Measurements from ENCODE around the gene LRCH1. TPM values are rescaled to one million over a fixed set of nuclear protein-coding genes. Genes with fewer than 3 reads are reported as not detected.

The LRCH1 gene
- total and polyA plus RNA-seq, 4 donors: 13.4 to 19.0 (median 14.6) TPM

DNA sequence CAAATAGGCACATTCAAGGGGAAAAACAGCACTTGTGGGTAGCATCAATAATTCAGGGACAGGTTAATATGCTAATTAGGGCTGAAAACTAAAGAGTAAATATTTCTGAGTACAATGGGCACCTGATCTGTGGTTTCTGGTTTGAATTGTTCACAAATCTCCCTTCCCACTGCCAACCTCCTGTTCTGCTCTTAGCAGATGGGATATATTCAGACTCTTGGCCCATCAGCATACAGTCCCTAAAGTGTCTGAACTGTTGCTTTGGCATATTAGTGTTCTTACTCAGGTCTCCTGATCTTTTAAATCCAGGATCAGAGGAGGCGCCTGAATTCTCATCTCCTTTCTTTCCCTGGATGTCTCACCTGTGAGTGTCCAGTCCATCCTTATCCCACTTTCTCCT is 8.2 kb upstream of the LRCH1 start:
- no peaks in the 10 kb centered on the region for H3K27me3 ChIP-seq (ENCODE audit: control insufficient read depth, insufficient read depth, low read length)
- H3K36me3 ChIP-seq (ENCODE audit: control insufficient read depth, insufficient read depth, low read length): no peaks in the 10 kb centered on the region
- no peak overlapping the region for H3K27ac ChIP-seq (ENCODE audit: low read depth, low read length)
- DNase-seq (ENCODE audit: low read depth in 4 of 6, low spot score in 6 of 6): no peak
- no peaks in the 10 kb centered on the region for H3K9me3 ChIP-seq (ENCODE audit: control insufficient read depth, insufficient read depth, low read length)
- H3K4me1 ChIP-seq (ENCODE audit: control insufficient read depth, insufficient read depth, low read length): no peaks in the 10 kb centered on the region
- H3K4me3 ChIP-seq (ENCODE audit: low read depth, low read length): no peak overlapping the region
- 92% methylated on average over 1 of the region's 1 CpG for WGBS (ENCODE audit: insufficient coverage)

DNA sequence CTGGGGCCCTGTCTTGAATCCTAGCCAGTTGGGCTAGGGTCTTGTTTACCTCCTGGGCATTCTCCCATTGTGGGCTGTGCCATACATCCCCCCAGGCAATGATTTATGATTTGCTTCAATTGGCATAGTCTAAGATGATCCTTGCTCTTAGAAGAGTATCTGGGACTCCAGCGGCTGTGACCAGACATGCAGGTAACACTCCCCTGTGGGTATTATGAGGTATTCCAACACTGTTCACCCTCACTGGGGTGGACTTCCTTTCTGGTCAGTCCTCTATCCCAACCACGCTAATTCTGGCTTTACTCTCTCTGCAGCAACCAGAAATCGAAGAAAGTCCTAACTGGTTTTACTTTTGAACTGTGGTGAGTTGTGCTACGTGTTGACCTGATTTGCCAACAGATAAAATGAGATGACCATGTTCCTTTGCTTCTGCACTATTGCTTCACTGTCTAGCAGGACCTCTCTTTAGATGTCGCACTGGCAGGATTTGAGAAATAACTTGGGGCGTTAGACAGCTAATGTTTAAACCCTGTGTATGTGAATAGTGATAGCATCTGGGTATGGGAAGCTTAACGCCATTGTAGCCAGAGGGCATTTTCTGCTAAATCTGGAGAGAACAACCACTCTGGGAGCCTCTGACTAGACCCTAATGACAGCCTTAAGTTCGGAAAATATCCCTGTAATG is 6.7 kb upstream of the LRCH1 start:
- Histone ChIP-seq H3K4me3 (ENCODE audit: low read depth, low read length) (no peak overlapping the region), H3K27ac (ENCODE audit: low read depth, low read length) (no peak overlapping the region), H3K36me3 (ENCODE audit: control insufficient read depth, insufficient read depth, low read length) (no peaks in the 10 kb centered on the region), H3K9me3 (ENCODE audit: control insufficient read depth, insufficient read depth, low read length) (no peaks in the 10 kb centered on the region), H3K27me3 (ENCODE audit: control insufficient read depth, insufficient read depth, low read length) (no peaks in the 10 kb centered on the region), H3K4me1 (ENCODE audit: control insufficient read depth, insufficient read depth, low read length) (no peaks in the 10 kb centered on the region)
- DNase-seq (ENCODE audit: low read depth in 4 of 6, low spot score in 6 of 6): no peak
- 71% methylated on average over 4 of the region's 8 CpGs for WGBS (ENCODE audit: insufficient coverage)

DNA sequence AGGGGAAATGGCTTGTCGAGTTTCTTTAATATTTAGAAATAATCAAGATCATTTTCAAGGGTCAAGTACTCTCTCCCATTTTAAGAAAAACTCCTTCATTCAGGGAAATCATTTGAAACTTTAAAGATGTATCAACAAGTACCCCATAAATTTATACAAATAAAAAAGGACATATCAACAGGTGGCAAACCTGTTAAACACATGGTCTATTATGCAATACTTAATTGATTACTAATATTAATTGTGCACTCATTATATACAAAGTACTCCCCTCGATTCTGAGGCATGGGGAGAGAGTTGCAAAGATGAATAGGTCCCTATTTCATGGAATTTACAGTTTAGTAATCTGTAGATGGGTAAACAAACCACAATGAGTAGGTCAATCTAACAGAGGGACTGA is 2.1 kb upstream of the LRCH1 start:
- DNase-seq (ENCODE audit: low read depth in 4 of 6, low spot score in 6 of 6): no peak
- no peaks in the 10 kb centered on the region for H3K9me3 ChIP-seq (ENCODE audit: control insufficient read depth, insufficient read depth, low read length)
- H3K27ac ChIP-seq (ENCODE audit: low read depth, low read length): no peak overlapping the region
- H3K4me3 ChIP-seq (ENCODE audit: low read depth, low read length): no peak overlapping the region
- no peaks in the 10 kb centered on the region for H3K27me3 ChIP-seq (ENCODE audit: control insufficient read depth, insufficient read depth, low read length)
- no CpG with 5 or more reads among the region's 2 CpGs for WGBS (ENCODE audit: insufficient coverage)
- peaks cover 19% of the 10 kb centered on the region for H3K4me1 ChIP-seq (ENCODE audit: control insufficient read depth, insufficient read depth, low read length)
- no peaks in the 10 kb centered on the region for H3K36me3 ChIP-seq (ENCODE audit: control insufficient read depth, insufficient read depth, low read length)

DNA sequence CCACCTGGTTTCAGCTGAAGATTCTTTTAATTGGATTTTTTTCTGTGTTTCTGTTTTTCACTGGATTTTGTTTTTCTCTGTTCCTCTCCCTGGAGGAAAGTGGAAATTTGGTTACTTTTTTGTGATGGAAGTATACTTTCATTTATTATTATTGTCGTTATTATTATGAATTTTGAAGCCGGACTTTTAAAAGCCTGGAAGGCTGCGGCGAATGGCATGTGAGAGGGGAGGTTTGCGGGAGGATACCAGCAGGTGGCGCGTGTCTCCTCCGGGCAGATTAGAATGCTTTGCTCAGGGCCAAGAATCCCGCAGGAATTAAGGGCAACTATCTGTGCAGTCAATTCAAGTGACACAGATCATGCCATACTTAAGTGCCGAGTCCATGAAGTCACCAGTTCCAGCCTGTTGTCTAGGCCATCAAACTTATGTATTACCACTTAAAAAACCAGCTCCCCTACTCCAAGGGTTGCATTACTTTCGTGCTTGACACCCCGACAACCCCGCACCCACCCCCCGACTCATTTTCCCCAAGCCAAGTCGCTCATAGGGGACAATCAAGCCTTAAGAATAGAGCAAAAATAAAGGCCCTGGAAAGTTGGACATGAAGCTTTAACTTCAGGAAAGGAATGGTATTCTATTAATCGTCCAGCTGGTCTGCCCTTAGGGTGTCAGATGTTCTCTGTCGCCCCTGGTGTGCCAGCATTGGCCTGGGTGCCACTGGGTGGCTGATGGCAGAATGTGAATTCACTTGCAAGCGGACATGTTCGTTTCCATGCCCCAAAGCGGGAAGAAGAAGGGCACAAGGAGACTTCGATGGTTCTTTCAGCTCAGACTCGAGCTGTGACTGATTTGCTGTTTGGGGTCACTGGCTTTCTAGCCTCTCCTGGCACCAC is 1.3 kb upstream of the LRCH1 start:
- H3K27me3 ChIP-seq (ENCODE audit: control insufficient read depth, insufficient read depth, low read length): no peaks in the 10 kb centered on the region
- 26% methylated on average over 16 of the region's 22 CpGs for WGBS (ENCODE audit: insufficient coverage)

DNA sequence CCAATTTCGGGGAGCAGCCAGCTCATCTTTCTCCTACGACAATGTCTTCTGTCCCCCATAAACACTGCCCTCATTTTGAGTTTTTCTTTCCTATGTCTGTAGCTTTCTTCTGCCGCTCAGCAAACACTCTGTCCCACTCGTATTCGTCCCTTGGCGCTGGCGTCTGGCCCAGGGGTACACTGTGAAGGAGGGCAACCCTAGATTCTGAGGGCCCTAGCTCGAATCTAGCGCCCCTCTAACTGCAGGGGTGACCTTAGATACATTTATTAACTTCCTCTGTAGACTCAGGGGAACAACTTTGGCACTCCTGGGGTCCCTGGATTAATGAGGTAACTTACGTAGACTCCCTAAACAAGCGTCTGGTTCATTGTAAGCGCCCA is 677 bp upstream of the LRCH1 start:
- H3K4me1 ChIP-seq (ENCODE audit: control insufficient read depth, insufficient read depth, low read length): peaks cover 19% of the 10 kb centered on the region
- DNase-seq (ENCODE audit: low read depth in 4 of 6, low spot score in 6 of 6): peak in 2 of 6 donors; percentile 6 to 46

More for the DNA sequence above, 1.3 kb upstream of the LRCH1 start:
- Histone ChIP-seq H3K9me3 (ENCODE audit: control insufficient read depth, insufficient read depth, low read length) (no peaks in the 10 kb centered on the region), H3K4me3 (ENCODE audit: low read depth, low read length) (no peak overlapping the region), H3K27ac (ENCODE audit: low read depth, low read length) (no peak overlapping the region), H3K4me1 (ENCODE audit: control insufficient read depth, insufficient read depth, low read length) (peaks cover 19% of the 10 kb centered on the region), H3K36me3 (ENCODE audit: control insufficient read depth, insufficient read depth, low read length) (no peaks in the 10 kb centered on the region)
- DNase-seq (ENCODE audit: low read depth in 4 of 6, low spot score in 6 of 6): peak in 3 of 6 donors; percentile 18 to 80 (median 72)

DNA sequence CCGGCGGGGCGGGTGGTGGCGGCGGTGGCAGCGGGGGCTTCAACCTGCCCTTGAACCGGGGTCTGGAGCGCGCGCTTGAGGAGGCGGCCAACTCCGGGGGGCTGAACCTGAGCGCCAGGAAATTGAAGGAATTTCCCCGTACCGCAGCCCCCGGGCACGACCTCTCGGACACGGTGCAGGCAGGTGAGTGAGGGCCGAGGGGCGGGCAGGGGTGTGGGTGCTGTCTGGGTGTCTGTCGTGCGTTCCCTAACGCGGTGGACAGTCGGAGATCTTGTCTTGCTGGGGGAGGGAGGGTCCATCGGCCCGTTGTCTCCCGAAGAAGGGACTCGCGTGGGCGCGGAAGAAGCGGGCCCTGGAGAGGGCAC is 533 bp downstream of the LRCH1 start:
- DNase-seq (ENCODE audit: low read depth in 4 of 6, low spot score in 6 of 6): peak in 1 of 6 donors; percentile 20
- Histone ChIP-seq H3K36me3 (ENCODE audit: control insufficient read depth, insufficient read depth, low read length) (no peaks in the 10 kb centered on the region), H3K4me3 (ENCODE audit: low read depth, low read length) (peak overlapping the region; percentile 91), H3K4me1 (ENCODE audit: control insufficient read depth, insufficient read depth, low read length) (peaks cover 19% of the 10 kb centered on the region), H3K9me3 (ENCODE audit: control insufficient read depth, insufficient read depth, low read length) (no peaks in the 10 kb centered on the region), H3K27me3 (ENCODE audit: control insufficient read depth, insufficient read depth, low read length) (no peaks in the 10 kb centered on the region), H3K27ac (ENCODE audit: low read depth, low read length) (peak overlapping the region; percentile 80)
- under 1% methylated on average over 34 of the region's 34 CpGs for WGBS (ENCODE audit: insufficient coverage)

More for the DNA sequence above, 677 bp upstream of the LRCH1 start:
- H3K9me3 ChIP-seq (ENCODE audit: control insufficient read depth, insufficient read depth, low read length): no peaks in the 10 kb centered on the region
- H3K27me3 ChIP-seq (ENCODE audit: control insufficient read depth, insufficient read depth, low read length): no peaks in the 10 kb centered on the region
- no peaks in the 10 kb centered on the region for H3K36me3 ChIP-seq (ENCODE audit: control insufficient read depth, insufficient read depth, low read length)
- peak overlapping the region; percentile 91 for H3K4me3 ChIP-seq (ENCODE audit: low read depth, low read length)
- peak overlapping the region; percentile 80 for H3K27ac ChIP-seq (ENCODE audit: low read depth, low read length)
- 11% methylated on average over 10 of the region's 12 CpGs for WGBS (ENCODE audit: insufficient coverage)

DNA sequence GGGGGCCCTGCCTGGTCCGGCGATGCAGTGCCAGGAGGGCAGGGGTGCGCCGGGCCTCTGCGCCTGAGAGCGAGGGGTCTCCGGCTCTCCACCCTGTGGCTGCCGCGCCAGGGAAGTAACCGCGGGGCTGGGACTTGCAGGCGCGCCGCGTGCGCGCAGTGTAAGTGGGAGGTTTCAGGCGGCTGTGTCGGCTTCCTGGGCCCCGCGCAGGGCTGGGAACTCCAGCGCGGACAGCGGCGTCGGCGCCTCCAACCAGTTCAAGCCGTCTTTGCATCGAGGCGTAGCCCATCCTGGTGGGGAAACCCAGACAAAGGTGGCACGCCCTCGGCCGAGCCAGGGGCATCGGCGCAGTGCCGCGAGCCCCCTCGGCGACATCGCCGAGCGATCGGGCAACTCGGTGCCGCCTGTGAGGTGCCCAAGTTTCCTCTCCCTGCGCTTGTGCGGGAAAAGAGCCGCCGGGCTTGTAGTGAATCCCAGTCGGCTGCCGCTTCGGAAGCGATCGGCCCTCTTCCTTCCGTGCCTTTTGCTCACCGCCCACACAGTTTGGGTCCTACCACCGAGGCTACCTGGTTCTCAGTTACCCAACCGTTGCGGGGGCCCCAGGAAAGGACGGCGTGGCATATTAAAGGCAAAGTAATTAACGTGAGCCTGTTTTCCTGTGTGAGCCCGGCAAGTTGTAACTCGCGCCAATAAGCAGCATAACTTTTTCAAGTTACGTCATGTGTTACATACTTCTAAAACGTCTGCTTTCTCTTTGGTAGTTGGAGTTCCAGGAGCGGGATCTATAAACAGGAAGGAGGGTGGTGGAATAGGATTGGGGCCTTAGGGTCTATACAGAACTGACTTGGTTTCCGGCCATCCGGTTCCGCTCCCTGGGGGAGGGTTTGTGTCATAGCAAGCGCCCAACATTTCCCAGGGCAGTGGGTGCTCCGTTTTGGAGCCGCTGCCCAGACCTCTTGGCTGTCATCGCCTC is 1.2 kb downstream of the LRCH1 start:
- H3K27me3 ChIP-seq (ENCODE audit: control insufficient read depth, insufficient read depth, low read length): no peaks in the 10 kb centered on the region
- peak overlapping the region; percentile 91 for H3K4me3 ChIP-seq (ENCODE audit: low read depth, low read length)
- WGBS (ENCODE audit: insufficient coverage): under 1% methylated on average over 70 of the region's 75 CpGs
- peak overlapping the region; percentile 80 for H3K27ac ChIP-seq (ENCODE audit: low read depth, low read length)
- peaks cover 19% of the 10 kb centered on the region for H3K4me1 ChIP-seq (ENCODE audit: control insufficient read depth, insufficient read depth, low read length)
- peak in 3 of 6 donors; percentile 43 to 83 (median 81) for DNase-seq (ENCODE audit: low read depth in 4 of 6, low spot score in 6 of 6)
- no peaks in the 10 kb centered on the region for H3K9me3 ChIP-seq (ENCODE audit: control insufficient read depth, insufficient read depth, low read length)
- no peaks in the 10 kb centered on the region for H3K36me3 ChIP-seq (ENCODE audit: control insufficient read depth, insufficient read depth, low read length)

DNA sequence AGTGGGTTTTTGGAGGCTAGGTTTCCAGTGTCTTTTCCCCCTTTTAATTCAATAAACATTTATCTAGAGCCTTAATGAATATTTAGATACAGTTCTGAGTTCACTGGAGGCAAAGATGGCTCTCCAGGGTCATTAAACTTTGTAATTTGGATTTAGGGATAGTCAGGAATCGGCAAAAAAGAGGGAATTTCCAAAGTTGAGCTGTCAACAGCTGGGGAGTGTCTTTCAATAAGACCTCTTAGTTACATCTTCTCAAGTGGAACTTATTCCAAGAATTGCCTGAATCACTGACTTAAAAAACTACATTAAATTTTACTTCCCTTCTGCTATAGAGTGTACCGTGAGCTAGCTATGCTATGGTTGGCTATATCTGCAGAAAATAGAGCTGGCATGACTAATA is 2.0 kb downstream of the LRCH1 start:
- WGBS (ENCODE audit: insufficient coverage): no CpG with 5 or more reads among the region's 2 CpGs
- Histone ChIP-seq H3K36me3 (ENCODE audit: control insufficient read depth, insufficient read depth, low read length) (no peaks in the 10 kb centered on the region), H3K4me1 (ENCODE audit: control insufficient read depth, insufficient read depth, low read length) (peaks cover 19% of the 10 kb centered on the region), H3K9me3 (ENCODE audit: control insufficient read depth, insufficient read depth, low read length) (no peaks in the 10 kb centered on the region), H3K27ac (ENCODE audit: low read depth, low read length) (peak overlapping the region; percentile 80), H3K4me3 (ENCODE audit: low read depth, low read length) (peak overlapping the region; percentile 91), H3K27me3 (ENCODE audit: control insufficient read depth, insufficient read depth, low read length) (no peaks in the 10 kb centered on the region)
- no peak for DNase-seq (ENCODE audit: low read depth in 4 of 6, low spot score in 6 of 6)

DNA sequence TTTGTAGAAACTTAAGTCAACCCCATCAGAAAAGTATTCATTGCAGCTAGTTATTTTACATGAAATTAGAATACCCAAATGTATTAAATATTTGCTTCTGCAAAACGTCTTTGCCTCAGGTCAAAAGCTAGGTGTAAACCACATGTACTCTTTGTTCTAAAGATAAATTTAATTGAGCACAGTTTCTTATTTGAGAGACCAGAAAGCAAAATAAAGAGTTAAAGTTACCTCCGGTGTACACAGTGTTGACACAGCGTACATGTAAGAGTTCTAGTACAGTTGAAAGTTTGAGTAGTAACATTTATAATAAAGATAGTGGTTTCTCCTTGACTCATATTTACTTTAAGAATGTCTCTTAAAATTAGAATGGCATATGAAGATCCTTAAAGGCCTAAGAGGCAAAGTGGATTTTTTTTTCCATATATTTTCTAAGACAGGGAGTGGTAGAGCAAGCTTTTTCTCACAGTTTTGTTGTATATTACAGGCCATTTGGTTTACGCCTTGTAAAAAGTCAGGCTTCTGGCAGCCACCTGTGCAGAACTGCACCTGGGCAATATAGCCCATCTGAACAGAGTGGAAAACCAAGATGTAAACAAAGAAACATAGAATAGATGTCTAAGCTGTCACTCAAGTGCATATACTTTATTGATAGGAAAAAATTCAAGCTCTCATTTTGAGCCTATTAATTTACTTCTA is 2.9 kb downstream of the LRCH1 start:
- no peaks in the 10 kb centered on the region for H3K36me3 ChIP-seq (ENCODE audit: control insufficient read depth, insufficient read depth, low read length)
- H3K27me3 ChIP-seq (ENCODE audit: control insufficient read depth, insufficient read depth, low read length): no peaks in the 10 kb centered on the region
- no peak overlapping the region for H3K27ac ChIP-seq (ENCODE audit: low read depth, low read length)
- H3K4me3 ChIP-seq (ENCODE audit: low read depth, low read length): no peak overlapping the region
- no peaks in the 10 kb centered on the region for H3K9me3 ChIP-seq (ENCODE audit: control insufficient read depth, insufficient read depth, low read length)
- peaks cover 19% of the 10 kb centered on the region for H3K4me1 ChIP-seq (ENCODE audit: control insufficient read depth, insufficient read depth, low read length)
- WGBS (ENCODE audit: insufficient coverage): no CpG with 5 or more reads among the region's 4 CpGs
- DNase-seq (ENCODE audit: low read depth in 4 of 6, low spot score in 6 of 6): no peak

Measured in spinal cord (tissue), 10 donors.